ENCODE data around the gene MIEN1. TPM values are rescaled to one million over a fixed set of nuclear protein-coding genes. Genes with fewer than 3 reads are reported as not detected.
A peak's percentile ranks its signal among the peaks of the same experiment; 100 is the strongest.

The MIEN1 gene
- total and polyA plus RNA-seq, 2 of the 13 experiments (the other 11 are each of a cell fraction or from before 2014, with no cell fraction given), result 40.6 to 56.6 TPM

DNA sequence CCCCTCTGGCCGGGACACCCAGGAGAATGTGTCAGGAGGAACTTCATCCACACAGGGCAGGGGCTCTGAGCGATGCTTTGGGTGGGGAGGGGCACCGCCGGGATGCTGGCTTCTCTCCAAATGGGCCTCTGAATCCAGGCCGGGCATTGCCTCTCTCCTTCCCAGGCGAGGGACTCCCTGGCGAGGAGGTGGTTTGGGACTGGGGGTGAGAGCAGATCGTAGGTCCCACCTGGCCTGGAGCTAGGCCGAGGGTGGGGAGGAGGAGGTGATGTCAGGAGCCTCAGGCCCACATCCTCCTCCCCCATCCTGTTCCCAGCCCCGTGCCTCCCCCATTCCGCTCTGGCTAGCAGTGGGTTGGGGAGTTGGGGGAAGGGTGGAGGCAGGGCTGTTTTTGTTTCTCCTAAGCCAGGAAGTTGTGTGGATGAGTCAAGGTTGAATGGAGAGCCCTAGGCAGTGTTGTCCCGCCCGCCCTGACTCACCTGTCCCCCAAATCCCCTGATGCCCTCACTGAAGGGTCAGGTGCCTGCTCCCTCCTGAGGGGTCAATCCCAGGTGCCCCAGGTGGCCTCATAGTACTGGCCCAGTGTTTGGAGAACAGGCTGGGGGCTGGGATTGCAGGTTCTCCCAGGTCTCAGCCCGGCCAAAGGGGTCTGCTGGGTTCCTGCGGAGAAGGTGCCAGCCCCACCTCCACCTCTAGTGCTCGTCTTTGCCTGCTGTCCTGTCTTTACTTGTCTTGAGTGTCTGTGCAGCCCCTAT, 10.2 kb upstream of the MIEN1 start (continued):
- TF ChIP-seq, protein P1, sequence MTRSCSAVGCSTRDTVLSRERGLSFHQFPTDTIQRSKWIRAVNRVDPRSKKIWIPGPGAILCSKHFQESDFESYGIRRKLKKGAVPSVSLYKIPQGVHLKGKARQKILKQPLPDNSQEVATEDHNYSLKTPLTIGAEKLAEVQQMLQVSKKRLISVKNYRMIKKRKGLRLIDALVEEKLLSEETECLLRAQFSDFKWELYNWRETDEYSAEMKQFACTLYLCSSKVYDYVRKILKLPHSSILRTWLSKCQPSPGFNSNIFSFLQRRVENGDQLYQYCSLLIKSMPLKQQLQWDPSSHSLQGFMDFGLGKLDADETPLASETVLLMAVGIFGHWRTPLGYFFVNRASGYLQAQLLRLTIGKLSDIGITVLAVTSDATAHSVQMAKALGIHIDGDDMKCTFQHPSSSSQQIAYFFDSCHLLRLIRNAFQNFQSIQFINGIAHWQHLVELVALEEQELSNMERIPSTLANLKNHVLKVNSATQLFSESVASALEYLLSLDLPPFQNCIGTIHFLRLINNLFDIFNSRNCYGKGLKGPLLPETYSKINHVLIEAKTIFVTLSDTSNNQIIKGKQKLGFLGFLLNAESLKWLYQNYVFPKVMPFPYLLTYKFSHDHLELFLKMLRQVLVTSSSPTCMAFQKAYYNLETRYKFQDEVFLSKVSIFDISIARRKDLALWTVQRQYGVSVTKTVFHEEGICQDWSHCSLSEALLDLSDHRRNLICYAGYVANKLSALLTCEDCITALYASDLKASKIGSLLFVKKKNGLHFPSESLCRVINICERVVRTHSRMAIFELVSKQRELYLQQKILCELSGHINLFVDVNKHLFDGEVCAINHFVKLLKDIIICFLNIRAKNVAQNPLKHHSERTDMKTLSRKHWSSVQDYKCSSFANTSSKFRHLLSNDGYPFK (CRISPR knock-in tag; IDR thresholded peaks at IDR 0.05; ENCODE audit: borderline replicate concordance), result no peak
- TF ChIP-seq, protein P2, sequence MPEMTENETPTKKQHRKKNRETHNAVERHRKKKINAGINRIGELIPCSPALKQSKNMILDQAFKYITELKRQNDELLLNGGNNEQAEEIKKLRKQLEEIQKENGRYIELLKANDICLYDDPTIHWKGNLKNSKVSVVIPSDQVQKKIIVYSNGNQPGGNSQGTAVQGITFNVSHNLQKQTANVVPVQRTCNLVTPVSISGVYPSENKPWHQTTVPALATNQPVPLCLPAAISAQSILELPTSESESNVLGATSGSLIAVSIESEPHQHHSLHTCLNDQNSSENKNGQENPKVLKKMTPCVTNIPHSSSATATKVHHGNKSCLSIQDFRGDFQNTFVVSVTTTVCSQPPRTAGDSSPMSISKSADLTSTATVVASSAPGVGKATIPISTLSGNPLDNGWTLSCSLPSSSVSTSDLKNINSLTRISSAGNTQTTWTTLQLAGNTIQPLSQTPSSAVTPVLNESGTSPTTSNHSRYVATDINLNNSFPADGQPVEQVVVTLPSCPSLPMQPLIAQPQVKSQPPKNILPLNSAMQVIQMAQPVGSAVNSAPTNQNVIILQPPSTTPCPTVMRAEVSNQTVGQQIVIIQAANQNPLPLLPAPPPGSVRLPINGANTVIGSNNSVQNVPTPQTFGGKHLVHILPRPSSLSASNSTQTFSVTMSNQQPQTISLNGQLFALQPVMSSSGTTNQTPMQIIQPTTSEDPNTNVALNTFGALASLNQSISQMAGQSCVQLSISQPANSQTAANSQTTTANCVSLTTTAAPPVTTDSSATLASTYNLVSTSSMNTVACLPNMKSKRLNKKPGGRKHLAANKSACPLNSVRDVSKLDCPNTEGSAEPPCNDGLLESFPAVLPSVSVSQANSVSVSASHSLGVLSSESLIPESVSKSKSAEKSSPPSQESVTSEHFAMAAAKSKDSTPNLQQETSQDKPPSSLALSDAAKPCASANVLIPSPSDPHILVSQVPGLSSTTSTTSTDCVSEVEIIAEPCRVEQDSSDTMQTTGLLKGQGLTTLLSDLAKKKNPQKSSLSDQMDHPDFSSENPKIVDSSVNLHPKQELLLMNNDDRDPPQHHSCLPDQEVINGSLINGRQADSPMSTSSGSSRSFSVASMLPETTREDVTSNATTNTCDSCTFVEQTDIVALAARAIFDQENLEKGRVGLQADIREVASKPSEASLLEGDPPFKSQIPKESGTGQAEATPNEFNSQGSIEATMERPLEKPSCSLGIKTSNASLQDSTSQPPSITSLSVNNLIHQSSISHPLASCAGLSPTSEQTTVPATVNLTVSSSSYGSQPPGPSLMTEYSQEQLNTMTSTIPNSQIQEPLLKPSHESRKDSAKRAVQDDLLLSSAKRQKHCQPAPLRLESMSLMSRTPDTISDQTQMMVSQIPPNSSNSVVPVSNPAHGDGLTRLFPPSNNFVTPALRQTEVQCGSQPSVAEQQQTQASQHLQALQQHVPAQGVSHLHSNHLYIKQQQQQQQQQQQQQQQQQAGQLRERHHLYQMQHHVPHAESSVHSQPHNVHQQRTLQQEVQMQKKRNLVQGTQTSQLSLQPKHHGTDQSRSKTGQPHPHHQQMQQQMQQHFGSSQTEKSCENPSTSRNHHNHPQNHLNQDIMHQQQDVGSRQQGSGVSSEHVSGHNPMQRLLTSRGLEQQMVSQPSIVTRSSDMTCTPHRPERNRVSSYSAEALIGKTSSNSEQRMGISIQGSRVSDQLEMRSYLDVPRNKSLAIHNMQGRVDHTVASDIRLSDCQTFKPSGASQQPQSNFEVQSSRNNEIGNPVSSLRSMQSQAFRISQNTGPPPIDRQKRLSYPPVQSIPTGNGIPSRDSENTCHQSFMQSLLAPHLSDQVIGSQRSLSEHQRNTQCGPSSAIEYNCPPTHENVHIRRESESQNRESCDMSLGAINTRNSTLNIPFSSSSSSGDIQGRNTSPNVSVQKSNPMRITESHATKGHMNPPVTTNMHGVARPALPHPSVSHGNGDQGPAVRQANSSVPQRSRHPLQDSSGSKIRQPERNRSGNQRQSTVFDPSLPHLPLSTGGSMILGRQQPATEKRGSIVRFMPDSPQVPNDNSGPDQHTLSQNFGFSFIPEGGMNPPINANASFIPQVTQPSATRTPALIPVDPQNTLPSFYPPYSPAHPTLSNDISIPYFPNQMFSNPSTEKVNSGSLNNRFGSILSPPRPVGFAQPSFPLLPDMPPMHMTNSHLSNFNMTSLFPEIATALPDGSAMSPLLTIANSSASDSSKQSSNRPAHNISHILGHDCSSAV (CRISPR knock-in tag; IDR thresholded peaks at IDR 0.05; ENCODE audit: borderline replicate concordance), result no peak
- TF ChIP-seq RBAK (CRISPR knock-in tag; IDR thresholded peaks at IDR 0.05) (0 out of 2 replicates have a peak, but pooled peaks have one; percentile 52), PHF8 (CRISPR knock-in tag; IDR thresholded peaks at IDR 0.05) (no peak; the same call in none of the 2 replicates), GATAD1 (CRISPR knock-in tag; IDR thresholded peaks at IDR 0.05) (peak; percentile 54; the same call in 1 of the 2 replicates), ZFP36L1 (CRISPR knock-in tag; IDR thresholded peaks at IDR 0.05) (no peak), ZBTB7B (CRISPR knock-in tag; IDR thresholded peaks at IDR 0.05) (peak; percentile 62), RARA (CRISPR knock-in tag; IDR thresholded peaks at IDR 0.05) (peak; percentile 88)

All from HepG2 (cell line).